Endodermal cell (in vitro differentiated cells): ENCODE results near the gene IFI27L2. TPM values are rescaled to one million over a fixed set of nuclear protein-coding genes. Genes with fewer than 3 reads are reported as not detected.
A peak's percentile ranks its signal among the peaks of the same experiment; 100 is the strongest.

Source experiments
- DNase-seq: peaks from one replicate; pipeline ENCODE4 v3.0.0-alpha.2; 2017
- H3K27ac ChIP-seq: 2 replicates; pipeline ENCODE4 v1.5.1; 2013; ENCODE audit warnings: mild to moderate bottlenecking, low read depth, low read length, moderate library complexity
- H3K27me3 ChIP-seq: 2 replicates; pipeline ENCODE4 v1.6.1; 2013; ENCODE audit warnings: mild to moderate bottlenecking, low read length, moderate library complexity; ENCODE audit not compliant: insufficient read depth, control insufficient read depth, poor library complexity, severe bottlenecking
- H3K36me3 ChIP-seq: 2 replicates; pipeline ENCODE4 v1.7.0; 2013; ENCODE audit warnings: mild to moderate bottlenecking, low read length, moderate library complexity; ENCODE audit not compliant: control insufficient read depth, insufficient read depth
- H3K4me1 ChIP-seq: one replicate; pipeline ENCODE4 v1.7.0; 2013; ENCODE audit warnings: low read length; ENCODE audit not compliant: control insufficient read depth, insufficient read depth
- H3K4me3 ChIP-seq: 2 replicates; pipeline ENCODE4 v1.5.1; 2013; ENCODE audit warnings: mild to moderate bottlenecking, low read length, moderate library complexity
- H3K9ac ChIP-seq: 2 replicates; pipeline ENCODE4 v1.6.1; 2013; ENCODE audit warnings: mild to moderate bottlenecking, low read length, moderate library complexity; ENCODE audit not compliant: poor library complexity, severe bottlenecking; ENCODE audit errors: extremely low read depth
- H3K9me3 ChIP-seq: 2 replicates; pipeline ENCODE4 v1.6.1; 2013; ENCODE audit warnings: mild to moderate bottlenecking, low read length, moderate library complexity; ENCODE audit not compliant: control insufficient read depth
- H3K27ac Mint-ChIP-seq: 2 replicates; pipeline ENCODE4 v1.8.0; 2020; ENCODE audit warnings: mixed read lengths
- H3K27me3 Mint-ChIP-seq: 2 replicates; pipeline ENCODE4 v1.8.0; 2021; ENCODE audit warnings: mild to moderate bottlenecking, mixed read lengths; ENCODE audit not compliant: insufficient read depth
- H3K36me3 Mint-ChIP-seq: 2 replicates; pipeline ENCODE4 v1.8.0; 2020; ENCODE audit warnings: low read depth, mixed read lengths
- H3K4me1 Mint-ChIP-seq: 2 replicates; pipeline ENCODE4 v1.8.0; 2020; ENCODE audit warnings: mixed read lengths
- H3K4me3 Mint-ChIP-seq: 2 replicates; pipeline ENCODE4 v1.8.0; 2020; ENCODE audit warnings: mild to moderate bottlenecking, moderate library complexity, mixed read lengths
- H3K9me3 Mint-ChIP-seq: 2 replicates; pipeline ENCODE4 v1.8.0; 2020; ENCODE audit warnings: mild to moderate bottlenecking, mixed read lengths
- CTCF ChIP-seq: fragments of 200-600 bp; sonication (generic); conservative IDR thresholded peaks from 2 replicates; pipeline ENCODE4 v1.5.0; 2021; ENCODE audit warnings: antibody characterized with exemption, mild to moderate bottlenecking
- WGBS, 2 experiments: methylation state at CpG; one replicate each; pipeline versions ENCODE4 v1.1.5 to v1.1.7; 2013; ENCODE audit warnings: missing lambda C conversion rate in 2 of 2, mixed read lengths in 1 of 2; ENCODE audit not compliant: insufficient coverage in 1 of 2, insufficient read length in 1 of 2; 5-methylcytosine and 5-hydroxymethylcytosine counted together
- total RNA-seq, 2 donors: library from RNA; stranded (reverse); fragmentation: NEBNext Ultra II Directional in 1 of 2; extraction: Animal tissue kit (Norgen Biotek cat#: 25700) in 1 of 2; gene quantifications; 2 replicates in 1 of 2; 3 replicates in 1 of 2; pipeline ENCODE4 v1.2.1, GENCODE V29; 2021

The IFI27L2 gene
- total RNA-seq, 2 donors from 2014 or later, result 36.0 to 43.7 TPM

- peaks cover under 1% of the 10 kb centered on the region for H3K9me3 ChIP-seq
- peak; percentile 99 for DNase-seq
- Mint-ChIP-seq H3K9me3 (no peaks in the 10 kb centered on the region), H3K4me1 (peaks cover 4% of the 10 kb centered on the region), H3K27ac (peak within 1 kb of the TSS; percentile 59), H3K36me3 (no peaks in the 10 kb centered on the region), H3K4me3 (peak within 1 kb of the TSS; percentile 74), H3K27me3 (peaks cover 58% of the 10 kb centered on the region)
- H3K27ac ChIP-seq, result no peak within 1 kb of the TSS
- no peaks in the 10 kb centered on the region for H3K4me1 ChIP-seq
- 0% methylated on average over 18 to 78 of the region's 84 CpGs for WGBS, 2 experiments
- no peak for TF ChIP-seq CTCF
- no peaks in the 10 kb centered on the region for H3K36me3 ChIP-seq
- H3K27me3 ChIP-seq, result peaks cover 52% of the 10 kb centered on the region
- H3K9ac ChIP-seq, result peak within 1 kb of the TSS; percentile 36
- peak within 1 kb of the TSS; percentile 84 for H3K4me3 ChIP-seq
Observed at GRCh38 chr14:94173885-94174603, 44.6 kb upstream of the IFI27L2 start, which contains the start of gene PPP4R4. TSS of gene PPP4R4 (plus strand) at chr14:94174322. CDS start at chr14:94174466, 144 bp downstream.

GRCh38 chr14:94173471-94173884 lies 44.1 kb upstream of the IFI27L2 start:
- no peaks in the 10 kb centered on the region for H3K9me3 Mint-ChIP-seq

GRCh38 chr14:94172545-94172944 lies 43.1 kb upstream of the IFI27L2 start:
- Histone ChIP-seq H3K4me1 (no peaks in the 10 kb centered on the region), H3K9ac (no peak overlapping the region), H3K4me3 (no peak overlapping the region), H3K27me3 (peaks cover 51% of the 10 kb centered on the region), H3K27ac (no peak overlapping the region), H3K9me3 (peaks cover 5% of the 10 kb centered on the region), H3K36me3 (no peaks in the 10 kb centered on the region)
- H3K36me3 Mint-ChIP-seq, result no peaks in the 10 kb centered on the region
- WGBS, 2 experiments, result 92 to 94% methylated on average over 3 to 5 of the region's 5 CpGs
- TF ChIP-seq CTCF, result no peak
- H3K27me3 Mint-ChIP-seq, result peaks cover 56% of the 10 kb centered on the region
- DNase-seq, result no peak
- H3K4me1 Mint-ChIP-seq, result peaks cover 4% of the 10 kb centered on the region
- H3K27ac Mint-ChIP-seq, result no peak overlapping the region
- no peaks in the 10 kb centered on the region for H3K9me3 Mint-ChIP-seq
- no peak overlapping the region for H3K4me3 Mint-ChIP-seq

More at GRCh38 chr14:94173471-94173884, 44.1 kb upstream of the IFI27L2 start:
- DNase-seq, result no peak
- H3K36me3 Mint-ChIP-seq, result no peaks in the 10 kb centered on the region
- H3K27me3 Mint-ChIP-seq, result peaks cover 58% of the 10 kb centered on the region
- peak overlapping the region; percentile 59 for H3K27ac Mint-ChIP-seq
- Histone ChIP-seq H3K27ac (no peak overlapping the region), H3K27me3 (peaks cover 52% of the 10 kb centered on the region), H3K9me3 (peaks cover 5% of the 10 kb centered on the region), H3K36me3 (no peaks in the 10 kb centered on the region), H3K4me1 (no peaks in the 10 kb centered on the region), H3K4me3 (peak overlapping the region; percentile 84), H3K9ac (peak overlapping the region; percentile 36)
- TF ChIP-seq CTCF, result no peak
- H3K4me1 Mint-ChIP-seq, result peaks cover 4% of the 10 kb centered on the region
- 7 to 22% methylated on average over 5 to 19 of the region's 20 CpGs for WGBS, 2 experiments
- H3K4me3 Mint-ChIP-seq, result peak overlapping the region; percentile 74
